T-helper 2 cell (primary cell): ENCODE measurements around the gene TJAP1.
"Not testable (repeated sequence)": the region's sequence is repeated elsewhere in the genome, so short reads cannot be mapped to it uniquely, and the experiment has no call there.

Experiments
- DNase-seq, 5 experiments: peaks; one replicate each; pipeline versions ENCODE4 v3.0.0 to v3.0.0-alpha.2; 2012 to 2022

Gene TJAP1

DNA sequence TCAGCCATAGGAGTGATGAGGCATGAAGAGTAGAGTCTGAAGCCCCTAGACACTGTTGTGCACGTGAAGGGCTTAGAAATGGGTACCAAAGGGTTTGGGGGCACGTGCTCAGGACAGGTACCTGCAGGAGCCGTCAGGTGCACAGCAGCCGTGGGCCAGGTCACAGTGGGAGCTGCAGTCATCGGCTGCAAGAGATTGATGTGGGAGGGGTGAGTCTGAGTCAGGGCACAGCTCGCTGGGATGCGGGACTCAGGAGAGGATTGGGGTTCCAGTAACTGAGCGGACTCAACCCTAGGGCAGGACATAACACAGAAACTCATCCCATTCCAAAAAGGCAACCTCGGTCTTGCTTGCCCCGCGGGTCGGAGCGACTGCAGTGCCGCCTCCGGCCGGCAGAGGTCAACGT, 23.1 kb upstream of the TJAP1 start:
- DNase-seq, result peak; percentile 37 to 60 (median 47)

- DNase-seq, result peak; percentile 3 to 33 (median 17)
These were observed 22.5 kb upstream of the TJAP1 start for GRCh38 chr6:43454696-43455530.

GRCh38 chr6:43455531-43456428, 21.6 kb upstream of the TJAP1 start, which contains the start of gene DLK2:
Gene DLK2 (minus strand): TSS chr6:43455548. CDS start chr6:43454825, 723 bp downstream.
- DNase-seq, result peak in 4 of 5 experiments; percentile 24 to 63 (median 35)

- no peak for DNase-seq
These were observed 19.7 kb upstream of the TJAP1 start for GRCh38 chr6:43457643-43458042.

- DNase-seq, result not testable (repeated sequence)
These were observed 19.2 kb upstream of the TJAP1 start for GRCh38 chr6:43458154-43458553.

GRCh38 chr6:43459535-43459934, 17.8 kb upstream of the TJAP1 start:
- DNase-seq, result no peak

DNA sequence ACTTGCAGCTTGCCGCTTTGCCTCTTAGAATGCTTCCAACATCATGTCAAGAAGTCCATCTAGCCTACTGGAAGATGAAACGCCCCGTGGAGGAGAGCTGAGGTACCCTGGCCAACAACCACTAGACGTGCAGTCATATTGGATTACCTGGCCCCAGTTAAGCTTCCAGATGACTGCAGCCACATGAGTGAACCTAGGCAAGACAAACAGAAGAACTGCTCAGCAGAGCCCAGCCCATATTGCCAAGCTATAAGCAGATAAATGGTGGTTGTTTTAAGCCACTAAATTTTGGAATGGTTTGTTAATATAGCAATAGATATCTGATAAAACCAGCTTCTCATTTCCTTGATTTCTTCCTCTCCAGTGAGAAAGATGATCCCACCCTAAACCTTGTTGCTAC, 17.3 kb upstream of the TJAP1 start:
- no peak for DNase-seq

- DNase-seq, result no peak
These were observed 15.4 kb upstream of the TJAP1 start for GRCh38 chr6:43461936-43462335.

DNA sequence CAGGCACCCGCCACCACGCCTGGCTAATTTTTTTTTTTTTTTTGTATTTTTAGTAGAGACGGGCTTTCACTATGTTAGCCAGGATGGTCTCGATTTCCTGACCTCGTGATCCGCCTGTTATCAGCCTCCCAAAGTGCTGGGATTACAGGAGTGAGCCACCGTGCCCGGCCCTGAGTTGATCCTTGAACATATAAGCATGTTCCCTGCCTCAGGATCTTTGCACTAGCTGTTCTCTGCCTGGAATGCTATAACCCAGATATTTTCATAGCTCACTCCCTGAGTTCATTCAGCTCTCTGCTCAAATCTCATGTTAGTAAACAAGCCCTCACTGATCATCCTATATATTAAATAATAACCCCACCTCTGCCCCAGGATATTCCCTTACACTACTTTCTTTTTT, 13.0 kb upstream of the TJAP1 start:
- DNase-seq, result no peak

DNA sequence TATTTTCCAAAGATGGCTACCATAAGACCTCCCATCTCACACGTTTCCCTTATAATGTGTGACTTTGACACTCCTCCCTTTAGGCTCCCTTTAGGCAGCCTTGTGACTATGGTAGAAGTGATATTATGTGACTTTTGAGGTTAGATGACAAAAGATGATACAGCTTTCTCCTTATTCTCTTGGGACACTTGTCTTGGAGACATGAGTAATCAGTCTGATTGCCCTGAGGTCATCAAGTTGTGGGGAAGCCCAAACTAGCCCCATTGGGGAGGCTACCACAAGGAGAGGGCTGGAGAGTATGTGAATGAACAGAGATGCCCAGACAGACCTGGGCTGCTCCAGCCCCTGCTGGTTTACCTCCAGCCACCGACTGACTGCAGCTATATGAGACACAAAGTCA, 11.4 kb upstream of the TJAP1 start:
- no peak for DNase-seq

DNA sequence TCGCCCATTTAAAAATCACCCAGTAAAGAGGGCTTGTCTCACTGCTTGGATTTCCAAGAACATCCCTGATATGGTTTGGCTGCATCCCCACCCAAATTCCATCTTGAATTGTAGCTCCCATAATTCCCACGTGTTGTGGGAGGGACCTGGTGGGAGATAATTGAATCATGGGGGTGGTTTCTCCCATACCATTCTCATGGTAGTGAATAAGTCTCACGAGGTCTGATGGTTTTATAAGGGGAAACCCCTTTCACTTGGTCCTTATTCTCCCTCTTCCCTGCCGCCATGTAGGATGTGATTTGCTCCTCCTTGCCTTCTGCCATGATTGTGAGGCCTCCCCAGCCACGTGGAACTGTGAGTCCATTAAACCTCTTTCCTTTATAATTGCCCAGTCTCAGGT, 10.1 kb upstream of the TJAP1 start:
- not testable (repeated sequence) for DNase-seq

- no peak for DNase-seq
These were observed 9.6 kb upstream of the TJAP1 start for GRCh38 chr6:43467752-43468151.

DNA sequence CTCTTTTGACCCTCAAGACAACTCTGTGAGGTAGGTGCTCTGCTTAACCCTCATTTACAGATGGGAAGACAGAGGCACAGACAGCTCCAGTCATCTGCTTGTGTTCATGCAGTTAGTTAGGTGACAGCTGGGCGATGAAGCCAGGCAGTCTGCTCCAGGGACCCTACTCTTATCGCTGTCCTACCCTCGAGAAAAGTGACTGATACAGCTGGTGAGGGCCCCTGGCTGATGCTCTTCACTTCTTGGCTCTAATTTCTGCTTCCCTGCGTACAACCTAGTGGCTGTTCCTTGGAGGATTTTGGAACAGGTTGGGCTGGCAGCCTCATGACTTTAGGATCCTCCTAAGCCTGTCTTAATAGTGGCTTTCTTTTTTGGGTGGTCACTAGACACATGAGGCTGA, 9.1 kb upstream of the TJAP1 start:
- DNase-seq, result no peak

DNA sequence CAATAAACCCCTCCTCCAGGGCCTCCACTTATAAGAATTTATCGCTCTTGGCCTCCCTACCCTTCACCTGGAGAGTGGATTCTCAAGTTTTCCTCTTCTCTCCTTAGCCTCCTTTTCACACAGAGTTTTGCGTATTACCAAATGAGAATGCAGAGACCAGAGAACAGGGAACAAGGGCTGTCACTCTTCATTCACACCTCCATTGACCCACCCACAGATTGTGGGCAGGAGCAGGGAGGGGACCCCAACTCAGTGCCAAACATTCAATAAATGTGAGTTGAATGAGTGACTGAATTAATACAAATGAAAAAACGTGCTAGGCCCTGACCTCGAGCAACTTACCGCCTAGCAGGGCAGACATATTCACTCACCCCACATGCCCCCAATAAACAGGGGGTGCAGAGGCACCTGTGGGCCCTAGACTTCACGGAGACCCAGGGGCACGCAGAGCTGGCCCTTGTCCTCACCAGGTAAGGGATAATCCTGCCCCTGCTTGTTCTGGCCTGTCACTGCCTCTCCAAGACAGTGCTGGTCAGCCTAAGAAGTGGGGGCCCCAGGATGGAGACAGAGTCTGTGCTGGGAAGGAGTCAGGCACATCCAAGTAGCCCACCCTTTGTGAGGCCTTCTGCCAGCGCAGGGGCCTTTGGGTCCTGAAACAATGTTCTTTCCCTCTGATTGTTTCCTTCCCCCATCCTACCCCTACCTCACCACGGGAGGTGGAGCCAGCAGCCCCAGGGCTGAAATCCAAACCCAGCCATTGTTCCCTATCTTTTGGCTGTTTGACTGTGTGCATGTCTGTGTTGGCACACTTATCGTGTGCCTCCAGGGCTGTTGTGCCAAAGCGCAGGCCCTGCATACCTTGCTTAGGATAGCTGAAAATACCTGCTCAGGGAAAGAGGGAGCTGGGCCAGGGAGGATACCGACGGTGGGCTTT, 8.4 kb upstream of the TJAP1 start:
- DNase-seq, result no peak

DNA sequence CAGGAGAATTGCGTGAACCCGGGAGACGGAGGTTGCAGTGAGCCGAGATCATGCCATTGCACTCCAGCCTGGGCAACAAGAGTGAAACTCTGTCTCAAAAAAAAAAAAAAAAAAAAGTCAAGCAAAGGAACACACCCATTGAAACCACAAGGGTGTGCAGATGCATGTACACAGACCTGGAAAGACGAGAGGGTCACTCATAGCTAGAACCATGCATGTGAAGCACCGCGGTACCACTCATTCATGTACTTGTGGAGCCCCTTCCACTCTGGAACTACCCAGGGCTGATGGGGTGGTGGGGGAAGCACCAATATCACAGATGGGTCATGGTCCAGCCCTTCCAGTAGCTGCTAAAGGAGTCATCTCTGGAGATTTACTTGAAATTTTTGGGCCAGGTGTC, 7.4 kb upstream of the TJAP1 start:
- peak in 1 of 5 experiments; percentile 34 for DNase-seq

DNA sequence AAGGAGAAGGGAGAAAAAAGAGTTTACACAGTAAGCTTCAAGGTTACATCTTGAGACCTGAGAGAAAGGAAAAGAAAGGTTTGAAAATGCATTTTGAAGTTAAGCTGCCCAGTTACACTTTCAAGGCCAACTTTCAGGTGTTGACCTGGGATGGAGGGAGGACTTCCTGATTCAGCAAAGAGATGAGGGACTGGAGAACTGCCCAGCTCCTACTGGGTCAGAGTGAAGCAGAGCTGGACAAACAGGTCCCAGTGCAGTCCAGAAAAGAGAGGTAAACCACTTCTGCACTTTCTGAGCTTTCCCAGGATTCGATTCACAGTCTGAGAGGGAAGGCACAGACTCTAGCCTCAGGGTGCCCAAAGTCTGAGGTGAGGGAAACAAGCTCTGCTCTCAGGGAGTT, 6.0 kb upstream of the TJAP1 start:
- no peak for DNase-seq

DNA sequence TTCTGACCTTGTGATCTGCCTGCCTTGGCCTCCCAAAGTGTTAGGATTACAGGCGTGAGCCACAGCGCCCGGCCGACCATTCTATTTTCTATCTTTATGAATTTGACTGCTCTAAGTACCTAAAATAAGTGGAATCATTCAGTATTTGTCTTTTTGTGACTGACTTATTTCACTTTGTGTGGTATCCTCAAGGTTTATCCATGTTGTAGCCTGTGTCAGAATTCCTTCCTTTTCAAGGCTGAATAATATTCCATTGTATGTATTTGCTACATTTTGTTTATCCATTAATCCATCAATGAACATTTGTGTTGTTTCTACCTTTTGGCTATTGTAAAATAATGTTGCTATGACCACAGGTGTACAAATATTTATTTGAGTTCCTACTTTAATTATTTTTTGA, 4.9 kb upstream of the TJAP1 start:
- no peak for DNase-seq

GRCh38 chr6:43475516-43475915, 1.9 kb upstream of the TJAP1 start:
- DNase-seq, result no peak

- peak in 1 of 5 experiments; percentile 36 for DNase-seq
These were observed 624 bp upstream of the TJAP1 start for GRCh38 chr6:43476746-43477145.

DNA sequence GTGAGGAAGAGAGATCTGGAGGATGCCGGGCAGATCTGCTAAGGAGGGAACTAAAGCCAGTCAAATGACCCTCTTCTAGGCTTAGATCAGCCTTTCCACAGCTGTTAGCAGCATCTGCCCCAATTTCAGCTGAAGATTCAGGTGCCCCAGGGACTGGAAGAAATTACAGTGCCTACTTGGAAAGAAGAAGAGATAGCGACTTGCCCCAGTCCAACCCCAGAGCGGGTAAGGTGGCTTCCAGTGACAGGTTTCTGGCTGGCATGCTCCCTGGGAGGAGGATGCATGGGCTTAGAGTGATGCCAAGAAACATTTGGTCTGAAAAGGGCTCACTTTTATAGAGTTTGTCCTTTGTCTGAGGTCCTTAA, 620 bp downstream of the TJAP1 start:
- peak in 1 of 5 experiments; percentile 19 for DNase-seq

- no peak for DNase-seq
These were observed 3.7 kb downstream of the TJAP1 start for GRCh38 chr6:43481075-43481474.

DNA sequence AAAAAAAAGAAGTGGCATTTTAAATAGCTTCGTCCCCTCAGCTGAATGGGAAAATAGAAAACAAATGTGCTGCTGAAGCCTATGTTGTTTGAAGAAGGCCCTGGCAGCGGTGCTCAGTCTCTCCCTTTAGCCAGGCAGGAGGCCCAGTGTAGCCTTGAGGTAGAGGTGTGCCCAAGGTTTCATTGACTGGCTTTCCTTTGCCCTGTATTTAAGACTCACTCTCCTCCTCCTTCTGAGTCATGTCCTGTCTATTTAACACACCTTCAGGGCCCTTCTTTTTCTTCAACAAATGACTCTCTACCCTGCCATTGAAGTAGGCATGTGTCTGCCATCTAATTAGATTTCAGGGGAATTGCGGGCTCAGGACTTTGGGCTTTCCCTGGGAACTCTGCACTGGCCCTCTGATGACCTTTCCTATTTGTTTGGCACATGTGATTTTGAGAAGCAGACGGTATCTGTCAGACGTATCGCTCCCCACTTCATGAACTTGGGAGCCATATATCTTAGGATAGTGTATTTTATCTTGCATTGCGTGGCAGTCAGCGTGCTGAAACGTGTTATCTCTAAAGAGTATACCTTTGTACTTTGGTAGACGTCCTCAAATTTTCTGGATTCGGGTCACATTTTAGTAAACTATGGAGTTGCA, 4.3 kb downstream of the TJAP1 start:
- no peak for DNase-seq
